Suprapubic skin (tissue), 3 donors: ENCODE results near the gene CEP290.

ENCODE experiments used
- POLR2A ChIP-seq, 2 donors: fragments of 450-650 bp; IDR thresholded peaks; one replicate each; pipeline ENCODE4 v1.6.1; 2017; ENCODE audit warnings: antibody characterized with exemption in 2 of 2, mild to moderate bottlenecking in 2 of 2, moderate library complexity in 2 of 2
- TF ChIP-seq, protein P1 (sequence below), 2 donors: fragments of 200-600 bp in 1 of 2; fragments of 450-650 bp in 1 of 2; sonication (generic) in 1 of 2; IDR thresholded peaks; one replicate each; pipeline ENCODE4 v1.5.1; 2016 to 2019; ENCODE audit warnings: antibody characterized with exemption in 2 of 2, mild to moderate bottlenecking in 1 of 2, moderate library complexity in 1 of 2

DNA sequence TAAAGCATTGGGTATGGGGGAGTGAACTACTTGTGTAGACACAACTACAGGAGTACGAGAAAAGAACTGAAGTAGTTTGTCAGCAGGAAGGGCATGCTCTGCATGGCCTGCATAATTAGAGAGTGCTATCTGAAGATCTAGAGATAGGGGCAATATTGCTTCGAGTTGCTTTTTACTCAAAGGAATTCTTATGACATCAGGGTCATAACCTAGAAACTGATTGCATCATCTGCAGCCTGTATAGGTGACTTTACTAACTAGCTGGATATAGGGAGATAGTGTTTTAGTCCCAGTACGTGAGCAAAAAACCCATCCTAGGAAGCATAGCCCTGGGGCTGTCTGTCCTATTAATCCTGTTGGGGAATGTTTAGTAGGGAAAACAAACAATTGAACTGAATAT lies 40.0 kb upstream of the CEP290 start:
- TF ChIP-seq POLR2A (IDR thresholded peaks at IDR 0.05): no peak
- TF ChIP-seq, protein P1, sequence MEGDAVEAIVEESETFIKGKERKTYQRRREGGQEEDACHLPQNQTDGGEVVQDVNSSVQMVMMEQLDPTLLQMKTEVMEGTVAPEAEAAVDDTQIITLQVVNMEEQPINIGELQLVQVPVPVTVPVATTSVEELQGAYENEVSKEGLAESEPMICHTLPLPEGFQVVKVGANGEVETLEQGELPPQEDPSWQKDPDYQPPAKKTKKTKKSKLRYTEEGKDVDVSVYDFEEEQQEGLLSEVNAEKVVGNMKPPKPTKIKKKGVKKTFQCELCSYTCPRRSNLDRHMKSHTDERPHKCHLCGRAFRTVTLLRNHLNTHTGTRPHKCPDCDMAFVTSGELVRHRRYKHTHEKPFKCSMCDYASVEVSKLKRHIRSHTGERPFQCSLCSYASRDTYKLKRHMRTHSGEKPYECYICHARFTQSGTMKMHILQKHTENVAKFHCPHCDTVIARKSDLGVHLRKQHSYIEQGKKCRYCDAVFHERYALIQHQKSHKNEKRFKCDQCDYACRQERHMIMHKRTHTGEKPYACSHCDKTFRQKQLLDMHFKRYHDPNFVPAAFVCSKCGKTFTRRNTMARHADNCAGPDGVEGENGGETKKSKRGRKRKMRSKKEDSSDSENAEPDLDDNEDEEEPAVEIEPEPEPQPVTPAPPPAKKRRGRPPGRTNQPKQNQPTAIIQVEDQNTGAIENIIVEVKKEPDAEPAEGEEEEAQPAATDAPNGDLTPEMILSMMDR (IDR thresholded peaks at IDR 0.05): no peak
